Measurements from ENCODE around the gene NINL.

Gene NINL

DNA sequence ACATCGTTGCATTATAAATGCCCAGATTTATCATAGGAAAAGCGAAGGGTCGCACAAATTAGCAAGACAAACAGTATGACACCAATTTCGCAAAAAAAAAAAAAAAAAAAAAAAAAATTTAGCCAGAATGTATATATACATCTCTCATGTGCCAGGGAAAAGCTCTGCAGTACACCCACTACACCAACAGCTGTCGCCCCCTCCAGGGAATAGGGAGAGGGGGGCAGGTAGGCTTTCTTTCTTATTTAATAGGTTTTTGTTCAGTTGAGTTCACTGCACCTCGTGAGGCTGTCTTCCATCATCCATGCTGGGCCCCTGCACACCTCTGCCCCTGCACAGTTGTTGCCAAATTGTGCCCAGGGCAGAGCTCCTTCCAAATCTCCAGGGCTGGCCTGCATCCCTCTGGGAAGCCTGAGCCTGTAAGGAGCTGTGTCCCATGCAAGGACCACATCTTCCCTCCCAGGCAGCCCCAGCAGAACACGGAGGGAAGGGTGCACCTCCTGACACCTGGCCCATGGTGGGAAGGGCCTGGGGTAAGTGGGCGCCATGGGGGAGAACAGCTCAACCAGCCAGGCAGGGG lies 85.4 kb downstream of the NINL start:
- no peak overlapping the region for H3K4me3 ChIP-seq (ENCODE audit: low read depth, low read length)
- DNase-seq (ENCODE audit: low read depth): no peak
- TF ChIP-seq, protein P1, sequence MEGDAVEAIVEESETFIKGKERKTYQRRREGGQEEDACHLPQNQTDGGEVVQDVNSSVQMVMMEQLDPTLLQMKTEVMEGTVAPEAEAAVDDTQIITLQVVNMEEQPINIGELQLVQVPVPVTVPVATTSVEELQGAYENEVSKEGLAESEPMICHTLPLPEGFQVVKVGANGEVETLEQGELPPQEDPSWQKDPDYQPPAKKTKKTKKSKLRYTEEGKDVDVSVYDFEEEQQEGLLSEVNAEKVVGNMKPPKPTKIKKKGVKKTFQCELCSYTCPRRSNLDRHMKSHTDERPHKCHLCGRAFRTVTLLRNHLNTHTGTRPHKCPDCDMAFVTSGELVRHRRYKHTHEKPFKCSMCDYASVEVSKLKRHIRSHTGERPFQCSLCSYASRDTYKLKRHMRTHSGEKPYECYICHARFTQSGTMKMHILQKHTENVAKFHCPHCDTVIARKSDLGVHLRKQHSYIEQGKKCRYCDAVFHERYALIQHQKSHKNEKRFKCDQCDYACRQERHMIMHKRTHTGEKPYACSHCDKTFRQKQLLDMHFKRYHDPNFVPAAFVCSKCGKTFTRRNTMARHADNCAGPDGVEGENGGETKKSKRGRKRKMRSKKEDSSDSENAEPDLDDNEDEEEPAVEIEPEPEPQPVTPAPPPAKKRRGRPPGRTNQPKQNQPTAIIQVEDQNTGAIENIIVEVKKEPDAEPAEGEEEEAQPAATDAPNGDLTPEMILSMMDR (IDR thresholded peaks at IDR 0.05; ENCODE audit: low read depth, low read length, missing control alignments): no peak
- in situ Hi-C loops (cut with HindIII; ENCODE audit: low sequenced_read_pairs): no loop called here

DNA sequence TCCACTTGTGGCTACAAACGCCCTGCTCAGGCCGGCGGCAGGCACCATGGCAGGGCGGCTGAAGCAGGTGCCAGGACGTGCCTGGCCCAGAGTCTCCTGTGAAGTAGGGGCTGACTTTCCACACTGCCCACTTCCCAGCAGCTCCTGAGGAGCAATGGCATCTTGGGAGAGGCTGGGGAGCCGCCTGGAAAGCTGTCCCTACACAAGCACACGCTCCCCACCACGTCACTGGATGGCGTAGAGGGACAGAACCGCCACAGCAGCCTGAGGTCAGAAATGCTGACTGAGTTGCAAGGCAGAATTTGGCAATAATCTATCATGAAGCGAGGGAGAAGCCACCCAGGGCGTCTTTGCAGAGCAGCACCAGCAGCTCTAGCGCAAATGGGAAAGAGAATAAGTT lies 86.3 kb downstream of the NINL start:
- TF ChIP-seq, protein P1 (IDR thresholded peaks at IDR 0.05; ENCODE audit: low read depth, low read length, missing control alignments): no peak
- DNase-seq (ENCODE audit: low read depth): no peak
- in situ Hi-C loops (cut with HindIII; ENCODE audit: low sequenced_read_pairs): no loop called here
- H3K4me3 ChIP-seq (ENCODE audit: low read depth, low read length): no peak overlapping the region

DNA sequence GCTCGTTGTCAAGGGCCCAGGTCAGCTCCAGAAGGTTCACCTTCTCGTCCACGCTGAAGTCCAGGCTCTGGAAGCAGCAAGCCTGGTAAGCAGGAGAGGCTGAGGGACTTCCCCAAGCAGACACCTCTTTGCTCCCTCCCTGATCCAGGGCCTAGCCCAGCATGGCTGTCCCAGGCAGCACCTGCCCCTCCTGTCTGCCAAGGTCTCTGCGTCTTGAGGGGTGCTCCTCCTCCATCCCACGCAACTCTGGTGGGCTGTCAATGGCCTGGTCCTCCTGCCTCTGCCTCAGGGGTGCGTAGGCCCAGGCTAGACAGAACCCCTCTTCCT lies 87.1 kb downstream of the NINL start:
- in situ Hi-C loops (cut with HindIII; ENCODE audit: low sequenced_read_pairs): no loop called here

DNA sequence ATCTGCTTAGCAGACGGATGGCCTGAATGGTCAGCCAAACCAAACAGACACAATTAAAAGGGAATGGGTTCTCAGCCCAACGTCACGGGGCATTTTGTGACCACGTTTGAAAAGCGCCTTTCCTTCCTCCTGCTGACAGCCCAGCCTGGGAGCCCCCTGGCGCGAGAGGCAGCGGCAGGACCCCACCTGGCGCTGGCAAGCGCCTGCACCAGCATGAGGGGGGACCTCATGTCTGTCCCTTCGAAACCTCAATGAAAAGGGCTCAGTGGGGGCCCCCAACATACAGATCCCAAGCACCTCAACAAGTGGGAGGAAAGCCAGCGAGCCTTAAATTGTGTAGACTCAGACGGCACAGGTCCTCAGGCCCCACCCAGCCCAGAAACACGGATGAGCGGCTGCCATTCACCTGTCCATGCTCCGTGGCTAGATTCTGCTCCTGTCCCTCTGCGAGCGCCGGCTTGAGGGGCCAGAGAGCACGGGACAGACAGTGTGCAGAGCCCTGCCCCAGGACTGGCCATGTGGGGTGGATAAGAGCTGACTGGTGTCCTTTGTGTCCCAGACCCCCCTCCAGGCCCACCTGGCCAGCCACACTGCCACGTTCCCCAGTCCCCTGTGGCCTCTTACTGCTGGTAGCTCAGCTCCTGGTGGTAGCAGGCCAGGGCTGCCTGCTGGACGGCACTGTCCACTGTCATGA lies 87.6 kb downstream of the NINL start:
- no peak overlapping the region for H3K4me3 ChIP-seq (ENCODE audit: low read depth, low read length)
- TF ChIP-seq, protein P1 (IDR thresholded peaks at IDR 0.05; ENCODE audit: low read depth, low read length, missing control alignments): no peak
- in situ Hi-C loops (cut with HindIII; ENCODE audit: low sequenced_read_pairs): no loop called here
- no peak for DNase-seq (ENCODE audit: low read depth)

More for the DNA sequence above, 87.1 kb downstream of the NINL start:
- TF ChIP-seq, protein P1 (IDR thresholded peaks at IDR 0.05; ENCODE audit: low read depth, low read length, missing control alignments): no peak
- no peak for DNase-seq (ENCODE audit: low read depth)
- H3K4me3 ChIP-seq (ENCODE audit: low read depth, low read length): no peak overlapping the region

DNA sequence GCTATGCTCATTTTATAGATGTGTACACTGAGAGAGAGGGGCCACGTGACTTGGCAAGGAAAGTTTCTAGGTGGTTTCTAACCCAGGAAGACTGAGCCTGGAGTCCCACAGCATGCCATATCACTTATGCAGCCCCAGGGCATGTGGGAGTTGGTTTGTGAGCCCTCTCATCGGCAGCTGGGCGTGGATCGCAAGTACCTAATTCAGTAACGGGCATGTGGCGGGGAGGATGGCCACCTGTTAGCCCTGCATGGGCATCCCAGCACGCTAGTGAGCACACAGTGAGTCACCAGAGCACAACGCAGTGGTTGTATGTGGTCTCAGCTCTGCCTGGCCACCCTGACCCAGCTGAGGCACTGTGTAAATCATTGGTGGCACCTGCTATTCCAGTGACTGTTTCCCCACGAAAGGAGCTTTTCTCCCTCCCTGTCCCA lies 88.3 kb downstream of the NINL start:
- no peak for DNase-seq (ENCODE audit: low read depth)
- in situ Hi-C loops (cut with HindIII; ENCODE audit: low sequenced_read_pairs): no loop called here
- no peak overlapping the region for H3K4me3 ChIP-seq (ENCODE audit: low read depth, low read length)
- TF ChIP-seq, protein P1 (IDR thresholded peaks at IDR 0.05; ENCODE audit: low read depth, low read length, missing control alignments): no peak

DNA sequence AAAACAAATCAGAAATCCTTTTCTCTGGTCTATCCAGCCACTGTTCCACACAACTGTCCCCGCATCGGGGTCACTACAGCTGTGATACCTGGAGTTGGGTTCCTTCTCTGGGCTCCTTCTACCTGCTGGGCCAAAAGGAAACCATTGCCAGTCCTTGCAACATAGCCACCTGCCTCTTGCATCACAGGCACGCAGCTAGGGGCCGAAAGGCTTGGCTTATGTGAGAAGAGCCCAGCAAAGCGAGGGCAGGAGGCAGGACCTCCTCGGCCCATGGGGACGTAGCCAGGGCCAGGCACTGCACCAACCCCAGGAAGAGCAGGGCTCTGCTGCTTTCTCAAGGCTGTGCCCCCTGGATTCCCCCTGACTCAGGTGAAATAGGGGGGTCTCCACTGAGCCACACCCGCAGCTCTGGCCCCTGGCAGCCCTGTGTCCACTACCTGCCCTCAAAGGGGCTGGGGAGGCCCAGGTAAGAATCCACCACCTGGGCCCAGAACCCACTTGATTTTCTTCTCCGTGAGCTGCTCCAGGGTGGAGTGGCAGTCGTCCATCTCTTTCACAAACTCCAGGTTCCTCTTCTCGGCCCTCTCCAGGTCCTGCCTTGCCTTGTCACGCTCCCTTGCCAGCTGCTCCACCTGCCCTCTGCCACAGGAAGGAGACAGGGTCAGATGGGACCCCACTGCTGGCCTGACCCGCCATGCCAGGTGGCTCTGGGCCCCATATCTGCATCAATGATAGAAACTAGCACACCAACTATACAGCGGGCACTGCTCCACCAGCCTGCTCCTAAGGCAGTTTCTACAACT lies 89.0 kb downstream of the NINL start:
- TF ChIP-seq, protein P1 (IDR thresholded peaks at IDR 0.05; ENCODE audit: low read depth, low read length, missing control alignments): no peak

More for the DNA sequence above, 89.0 kb downstream of the NINL start:
- no peak for DNase-seq (ENCODE audit: low read depth)
- in situ Hi-C loops (cut with HindIII; ENCODE audit: low sequenced_read_pairs): no loop called here
- H3K4me3 ChIP-seq (ENCODE audit: low read depth, low read length): no peak overlapping the region
